GM18502 (cell line): Measurements from ENCODE around the gene NTMT1.

Source experiments
- ATAC-seq: cut with Tn5 transposase; IDR thresholded peaks from one replicate; pipeline ENCODE4 v1.9.1; 2021; ENCODE audit warnings: mild to moderate bottlenecking; ENCODE audit not compliant: unreplicated experiment, poor library complexity

The NTMT1 gene

DNA sequence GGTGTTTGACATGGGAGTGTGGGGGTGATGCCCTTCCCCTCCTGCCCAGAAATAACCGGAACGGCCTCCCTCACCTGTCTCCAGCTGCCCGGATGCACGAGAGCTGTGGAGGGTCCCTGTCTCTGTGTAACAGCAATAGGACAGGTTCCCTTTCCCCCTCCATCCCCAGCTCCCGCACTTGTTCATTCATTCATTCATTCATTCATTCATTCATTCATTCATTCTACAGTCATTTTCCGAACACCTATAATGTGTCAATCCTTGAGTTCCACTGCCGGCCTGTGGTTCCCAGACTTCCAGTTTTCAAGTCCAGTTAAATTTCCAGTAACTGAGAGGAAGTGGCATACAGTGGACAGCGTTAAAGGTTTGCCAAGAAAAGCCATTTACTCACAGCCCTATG lies 46.7 kb downstream of the NTMT1 start:
- ATAC-seq, result no peak

DNA sequence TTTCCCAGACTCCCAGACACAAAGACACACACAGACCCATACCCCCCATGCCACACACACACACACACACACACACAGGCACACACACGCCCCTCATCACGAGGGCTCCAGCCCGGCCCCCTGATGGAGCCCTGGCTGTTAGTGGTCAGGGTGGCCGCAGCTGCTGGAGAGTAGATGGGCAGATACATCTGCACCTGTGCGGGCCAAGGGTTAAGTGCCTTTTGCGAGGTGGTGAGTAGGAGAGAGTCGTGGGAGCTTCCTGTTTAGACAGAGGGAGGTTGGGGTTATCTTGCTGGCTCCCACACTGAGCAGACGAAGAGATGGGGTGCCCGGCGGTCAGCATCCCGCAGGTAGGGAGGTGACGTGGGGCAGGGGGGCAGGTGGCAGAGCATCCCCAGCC lies 47.6 kb downstream of the NTMT1 start:
- ATAC-seq, result no peak

DNA sequence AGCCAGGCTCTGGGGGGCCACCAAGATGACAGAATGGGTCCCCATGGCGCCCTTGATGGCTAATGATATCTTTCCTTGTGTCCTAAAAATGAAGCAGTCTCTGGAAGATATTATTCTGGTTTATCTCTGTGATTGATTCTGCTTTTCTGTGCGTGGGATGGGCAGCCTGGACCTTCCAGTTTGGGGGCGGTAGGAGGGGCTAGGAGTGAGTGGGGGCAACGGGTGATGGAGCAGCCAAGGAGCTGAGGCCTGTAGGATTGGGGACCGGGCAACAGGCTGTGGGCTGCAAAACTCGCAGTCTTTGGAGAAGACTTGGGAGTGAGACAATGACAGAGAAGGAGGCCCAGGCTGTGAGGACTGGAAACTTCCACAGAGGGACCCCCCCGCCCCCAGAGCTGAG lies 48.3 kb downstream of the NTMT1 start:
- ATAC-seq, result no peak

DNA sequence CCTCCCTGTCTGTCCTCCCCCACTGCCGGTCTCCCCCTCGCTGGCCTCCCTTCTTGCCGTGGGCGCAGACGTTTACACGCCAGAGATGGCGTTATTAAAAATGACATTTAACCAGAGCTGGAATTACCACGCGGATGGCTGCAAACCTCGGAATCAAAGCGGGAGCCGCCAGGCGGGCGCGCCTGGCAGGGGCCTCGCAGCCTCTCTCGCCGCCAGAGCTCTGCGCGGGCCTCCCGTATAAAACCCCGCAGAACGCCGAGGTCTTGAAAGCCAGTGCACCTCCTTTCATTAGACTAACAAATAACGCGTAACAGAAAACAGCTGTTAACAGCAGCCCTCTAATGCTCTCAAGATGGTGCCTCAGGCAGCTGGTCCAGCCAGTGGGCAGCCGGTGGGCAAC lies 49.7 kb downstream of the NTMT1 start:
- no peak for ATAC-seq

GRCh38 chr9:129676287-129676686 lies 50.3 kb downstream of the NTMT1 start:
- no peak for ATAC-seq

- no peak for ATAC-seq
Measured at GRCh38 chr9:129676975-129677374, 51.0 kb downstream of the NTMT1 start.

- ATAC-seq, result no peak
Measured at GRCh38 chr9:129677456-129677855, 51.5 kb downstream of the NTMT1 start.

DNA sequence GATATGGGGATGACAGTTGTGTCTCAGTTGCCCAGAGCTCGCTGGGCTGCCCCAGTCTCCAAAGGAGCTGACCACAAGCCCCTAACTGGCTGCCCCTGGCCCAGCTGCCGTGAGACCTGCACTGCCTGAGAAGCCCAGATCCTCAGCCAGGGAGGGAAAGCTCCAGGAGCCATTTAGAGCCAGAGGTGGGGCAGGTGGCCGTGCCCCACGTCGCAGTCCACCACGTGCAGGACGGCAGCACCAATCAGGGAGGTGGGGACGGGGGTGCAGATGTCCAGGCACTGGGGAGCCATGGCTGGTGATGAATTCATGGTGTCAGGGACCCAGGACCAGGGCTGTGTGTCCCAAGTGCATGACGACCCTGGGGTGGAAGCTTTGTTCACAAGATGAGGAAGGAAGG lies 52.9 kb downstream of the NTMT1 start:
- no peak for ATAC-seq

- no peak for ATAC-seq
Measured at GRCh38 chr9:129679537-129679936, 53.6 kb downstream of the NTMT1 start.

- ATAC-seq, result no peak
Measured at GRCh38 chr9:129681924-129682323, 56.0 kb downstream of the NTMT1 start.

- no peak for ATAC-seq
Measured at GRCh38 chr9:129682381-129682780, 56.4 kb downstream of the NTMT1 start.

DNA sequence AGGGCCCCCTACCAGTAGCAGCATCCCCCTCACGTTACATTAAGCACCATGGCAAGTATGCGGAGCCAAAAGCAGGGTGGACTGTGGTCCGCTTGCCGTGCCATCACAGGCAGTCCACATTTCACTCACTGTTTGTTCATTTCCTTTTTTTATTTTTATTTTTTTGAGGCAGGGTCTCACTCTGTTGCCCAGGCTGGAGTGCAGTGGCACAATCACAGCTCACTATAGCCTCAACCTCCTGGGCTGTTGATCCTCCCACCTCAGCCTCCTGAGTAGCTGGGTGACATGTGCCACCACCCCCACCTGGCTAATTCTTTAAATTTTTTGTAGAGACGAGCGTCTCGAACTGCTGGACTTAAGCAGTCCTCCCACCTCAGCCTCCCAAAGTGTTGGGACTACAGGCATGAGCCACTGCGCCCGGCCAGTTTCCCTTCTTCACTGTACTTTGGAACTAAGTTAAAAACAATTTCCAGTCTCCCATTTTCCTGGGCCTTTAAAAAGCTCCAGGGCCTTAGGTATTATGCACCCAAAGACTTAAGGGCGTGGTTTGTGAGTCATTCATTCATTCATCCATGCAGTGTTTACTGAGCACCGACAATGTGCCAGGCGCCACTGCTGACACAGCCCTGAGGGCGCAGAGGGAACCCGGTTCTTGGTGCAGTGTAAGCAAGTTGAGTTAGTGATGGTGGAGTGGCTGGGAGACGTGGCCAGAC lies 59.4 kb downstream of the NTMT1 start:
- no peak for ATAC-seq
